ENCODE data around the gene GALM.
A peak's percentile ranks its signal among the peaks of the same experiment; 100 is the strongest.

The GALM gene

DNA sequence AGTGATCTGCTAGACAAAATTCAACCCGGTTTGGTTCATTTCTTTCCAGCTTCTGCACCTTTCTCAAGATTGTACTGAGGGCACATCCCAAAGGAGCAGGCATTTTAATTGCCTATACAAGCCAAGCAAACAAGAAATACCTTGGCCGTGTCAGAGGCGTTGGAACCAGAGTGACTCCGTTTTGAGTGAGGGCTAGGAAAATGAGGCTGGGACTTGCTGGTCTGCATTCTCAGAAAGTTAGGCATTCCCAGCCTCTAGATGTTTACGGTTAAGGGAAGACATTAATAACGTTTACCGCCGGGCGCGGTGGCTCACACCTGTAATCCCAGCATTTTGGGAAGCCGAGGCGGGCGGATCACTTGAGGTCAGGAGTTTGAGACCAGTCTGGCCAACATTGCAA lies 110.6 kb downstream of the GALM start:
- TF ChIP-seq, protein P1, sequence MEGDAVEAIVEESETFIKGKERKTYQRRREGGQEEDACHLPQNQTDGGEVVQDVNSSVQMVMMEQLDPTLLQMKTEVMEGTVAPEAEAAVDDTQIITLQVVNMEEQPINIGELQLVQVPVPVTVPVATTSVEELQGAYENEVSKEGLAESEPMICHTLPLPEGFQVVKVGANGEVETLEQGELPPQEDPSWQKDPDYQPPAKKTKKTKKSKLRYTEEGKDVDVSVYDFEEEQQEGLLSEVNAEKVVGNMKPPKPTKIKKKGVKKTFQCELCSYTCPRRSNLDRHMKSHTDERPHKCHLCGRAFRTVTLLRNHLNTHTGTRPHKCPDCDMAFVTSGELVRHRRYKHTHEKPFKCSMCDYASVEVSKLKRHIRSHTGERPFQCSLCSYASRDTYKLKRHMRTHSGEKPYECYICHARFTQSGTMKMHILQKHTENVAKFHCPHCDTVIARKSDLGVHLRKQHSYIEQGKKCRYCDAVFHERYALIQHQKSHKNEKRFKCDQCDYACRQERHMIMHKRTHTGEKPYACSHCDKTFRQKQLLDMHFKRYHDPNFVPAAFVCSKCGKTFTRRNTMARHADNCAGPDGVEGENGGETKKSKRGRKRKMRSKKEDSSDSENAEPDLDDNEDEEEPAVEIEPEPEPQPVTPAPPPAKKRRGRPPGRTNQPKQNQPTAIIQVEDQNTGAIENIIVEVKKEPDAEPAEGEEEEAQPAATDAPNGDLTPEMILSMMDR (IDR thresholded peaks at IDR 0.05; ENCODE audit: insufficient read depth, low read length, poor library complexity, severe bottlenecking), result no peak
- TF ChIP-seq EZH2phosphoT487 (conservative IDR thresholded peaks at IDR 0.05; ENCODE audit: low read length), result no peak
- no peak overlapping the region for H3K27ac ChIP-seq (ENCODE audit: low read depth, low read length)
- no peak overlapping the region for H3K9ac ChIP-seq (ENCODE audit: low read length)
- no peaks in the 10 kb centered on the region for H3K9me2 ChIP-seq (replicated peaks; ENCODE audit: insufficient read depth, low read length)
- no peaks in the 10 kb centered on the region for H3K36me3 ChIP-seq (ENCODE audit: low read length)
- H3K4me2 ChIP-seq (ENCODE audit: low read depth, low read length, poor library complexity, severe bottlenecking), result no peak overlapping the region
- H2AFZ ChIP-seq (ENCODE audit: low read depth, low read length, severe bottlenecking), result no peak overlapping the region
- H3K27me3 ChIP-seq (ENCODE audit: low read length), result no peaks in the 10 kb centered on the region
- no peaks in the 10 kb centered on the region for H4K20me1 ChIP-seq (ENCODE audit: low read depth, low read length)
- H3K79me2 ChIP-seq (ENCODE audit: insufficient read depth, low read length), result peaks cover 13% of the 10 kb centered on the region; the same call in 1 of the 2 replicates
- H3K9me3 ChIP-seq (ENCODE audit: insufficient read depth, low read length), result no peaks in the 10 kb centered on the region
- no peaks in the 10 kb centered on the region for H3F3A ChIP-seq (ENCODE audit: insufficient read depth)
- H3K4me3 ChIP-seq (ENCODE audit: insufficient read depth, low read length, poor library complexity, severe bottlenecking), result no peak overlapping the region

DNA sequence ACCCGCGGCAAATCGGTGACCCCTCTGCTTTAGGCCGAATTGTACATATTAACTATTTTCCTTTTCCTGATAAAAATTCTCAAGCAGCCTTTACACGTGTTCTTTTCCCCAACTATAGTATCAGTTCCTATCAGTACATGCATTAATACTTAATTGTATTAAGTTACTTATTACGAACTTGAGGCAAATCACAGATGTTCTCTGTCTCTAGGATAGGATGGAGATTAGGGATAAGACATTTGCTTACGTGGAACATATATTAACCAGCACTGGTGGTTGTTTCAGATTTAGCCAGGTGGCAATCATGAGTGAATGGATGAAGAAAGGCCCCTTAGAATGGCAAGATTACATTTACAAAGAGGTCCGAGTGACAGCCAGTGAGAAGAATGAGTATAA lies 112.8 kb downstream of the GALM start:
- TF ChIP-seq, protein P1 (IDR thresholded peaks at IDR 0.05; ENCODE audit: insufficient read depth, low read length, poor library complexity, severe bottlenecking), result no peak
- TF ChIP-seq EZH2phosphoT487 (conservative IDR thresholded peaks at IDR 0.05; ENCODE audit: low read length), result no peak
- H2AFZ ChIP-seq (ENCODE audit: low read depth, low read length, severe bottlenecking), result peak overlapping the region; percentile 95
- H3K79me2 ChIP-seq (ENCODE audit: insufficient read depth, low read length), result peaks cover 13% of the 10 kb centered on the region; the same call in 1 of the 2 replicates
- H3K36me3 ChIP-seq (ENCODE audit: low read length), result no peaks in the 10 kb centered on the region
- H3K9ac ChIP-seq (ENCODE audit: low read length), result peak overlapping the region; percentile 91
- peak overlapping the region; percentile 93 for H3K4me3 ChIP-seq (ENCODE audit: insufficient read depth, low read length, poor library complexity, severe bottlenecking)
- H3K9me3 ChIP-seq (ENCODE audit: insufficient read depth, low read length), result no peaks in the 10 kb centered on the region
- no peaks in the 10 kb centered on the region for H3K27me3 ChIP-seq (ENCODE audit: low read length)
- H3F3A ChIP-seq (ENCODE audit: insufficient read depth), result peaks cover 1% of the 10 kb centered on the region; the same call in 1 of the 2 replicates
- H4K20me1 ChIP-seq (ENCODE audit: low read depth, low read length), result no peaks in the 10 kb centered on the region
- H3K9me2 ChIP-seq (replicated peaks; ENCODE audit: insufficient read depth, low read length), result no peaks in the 10 kb centered on the region
- H3K27ac ChIP-seq (ENCODE audit: low read depth, low read length), result peak overlapping the region; percentile 57
- peak overlapping the region; percentile 81 for H3K4me2 ChIP-seq (ENCODE audit: low read depth, low read length, poor library complexity, severe bottlenecking)

DNA sequence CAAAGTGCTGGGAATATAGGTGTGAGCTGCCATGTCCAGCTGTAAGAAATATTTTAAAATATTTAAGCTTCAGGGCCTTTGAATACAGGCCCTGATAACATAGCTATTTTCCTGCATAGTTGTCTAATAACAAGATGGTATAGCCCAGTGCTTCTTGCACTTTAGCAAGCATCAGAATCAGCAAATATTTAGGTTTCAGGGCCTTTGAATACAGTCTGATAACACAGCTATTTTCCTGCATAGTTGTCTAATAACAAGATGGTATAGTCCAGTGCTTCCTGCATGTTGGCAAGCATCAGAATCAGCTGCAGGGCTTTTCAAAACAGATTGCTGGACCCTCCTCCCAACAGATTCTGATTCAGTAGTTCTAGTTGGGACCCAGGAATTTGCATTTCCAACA lies 117.7 kb downstream of the GALM start:
- H3K9ac ChIP-seq (ENCODE audit: low read length), result no peak overlapping the region
- no peak overlapping the region for H3K27ac ChIP-seq (ENCODE audit: low read depth, low read length)
- H3K79me2 ChIP-seq (ENCODE audit: insufficient read depth, low read length), result peaks cover 8% of the 10 kb centered on the region; the same call in 1 of the 2 replicates
- H3K9me2 ChIP-seq (replicated peaks; ENCODE audit: insufficient read depth, low read length), result no peaks in the 10 kb centered on the region
- TF ChIP-seq, protein P1 (IDR thresholded peaks at IDR 0.05; ENCODE audit: insufficient read depth, low read length, poor library complexity, severe bottlenecking), result no peak
- TF ChIP-seq EZH2phosphoT487 (conservative IDR thresholded peaks at IDR 0.05; ENCODE audit: low read length), result no peak
- H4K20me1 ChIP-seq (ENCODE audit: low read depth, low read length), result no peaks in the 10 kb centered on the region
- H3K4me3 ChIP-seq (ENCODE audit: insufficient read depth, low read length, poor library complexity, severe bottlenecking), result no peak overlapping the region
- no peak overlapping the region for H2AFZ ChIP-seq (ENCODE audit: low read depth, low read length, severe bottlenecking)
- no peaks in the 10 kb centered on the region for H3K9me3 ChIP-seq (ENCODE audit: insufficient read depth, low read length)
- peaks cover 4% of the 10 kb centered on the region; the same call in 1 of the 2 replicates for H3F3A ChIP-seq (ENCODE audit: insufficient read depth)
- no peak overlapping the region for H3K4me2 ChIP-seq (ENCODE audit: low read depth, low read length, poor library complexity, severe bottlenecking)
- H3K36me3 ChIP-seq (ENCODE audit: low read length), result no peaks in the 10 kb centered on the region
- H3K27me3 ChIP-seq (ENCODE audit: low read length), result no peaks in the 10 kb centered on the region

Data from SU-DHL-6 (cell line).